Activated B cell treated with CpG ODN at 0.5 μM for 24 hours (primary cell): ENCODE results near the gene TUT1. TPM values are rescaled to one million over a fixed set of nuclear protein-coding genes. Genes with fewer than 3 reads are reported as not detected.
A peak's percentile ranks its signal among the peaks of the same experiment; 100 is the strongest.

Experiments used
- ATAC-seq: fragments of 200-7000 bp; cut with Tn5 transposase; one replicate; pipeline ENCODE4 v1.10.0; 2021; ENCODE audit warnings: low read depth, mild to moderate bottlenecking, moderate library complexity
- CTCF ChIA-PET: fragments of 350-600 bp; sonication (Branson Sonifier 250); formaldehyde crosslinking; loops from one replicate; lab custom pipeline; 2021; ENCODE audit warnings: antibody characterized with exemption; lab: Charles Lee
- POLR2A ChIA-PET: fragments of 350-600 bp; sonication (Branson Sonifier 250); formaldehyde crosslinking; loops from one replicate; lab custom pipeline; 2021; ENCODE audit warnings: antibody characterized with exemption; lab: Charles Lee
- DNase-seq: peaks from one replicate; pipeline ENCODE4 v3.0.0; 2022
- H3K27ac Mint-ChIP-seq: one replicate; pipeline ENCODE4 v1.8.0; 2020; ENCODE audit warnings: mixed read lengths
- H3K27me3 Mint-ChIP-seq: one replicate; pipeline ENCODE4 v1.8.0; 2021; ENCODE audit warnings: mixed read lengths
- H3K36me3 Mint-ChIP-seq: one replicate; pipeline ENCODE4 v1.8.0; 2021; ENCODE audit warnings: low read depth, mixed read lengths
- H3K4me1 Mint-ChIP-seq: one replicate; pipeline ENCODE4 v1.8.0; 2021; ENCODE audit warnings: mixed read lengths
- H3K4me3 Mint-ChIP-seq: one replicate; pipeline ENCODE4 v1.8.0; 2020; ENCODE audit warnings: mild to moderate bottlenecking, mixed read lengths
- H3K9me3 Mint-ChIP-seq: one replicate; pipeline ENCODE4 v1.8.0; 2020; ENCODE audit warnings: mixed read lengths
- intact Hi-C: fragments of 100-400 bp; cut with micrococcal nuclease; formaldehyde crosslinking; loops from one replicate; pipeline ENCODE4 v1.15.1; 2024
- total RNA-seq: library from RNA; stranded (reverse); gene quantifications from 2 replicates; pipeline ENCODE4 v1.2.3, GENCODE V29; 2022
- TF ChIP-seq, protein P1 (sequence below): fragments of 200-600 bp; IDR thresholded peaks from one replicate; pipeline ENCODE4 v1.8.0; 2022; ENCODE audit warnings: antibody characterized with exemption, mild to moderate bottlenecking

The TUT1 gene
- total RNA-seq, 1 donor from 2014 or later: 30.9 TPM

GRCh38 chr11:62599069-62599696 lies 7.9 kb upstream of the TUT1 start:
- intact Hi-C loops: loop anchor here (1.0 kb wide), 1 partner anchor 8 kb away; the partner anchor contains the start of gene TUT1
- H3K9me3 Mint-ChIP-seq: peaks cover 2% of the 10 kb centered on the region
- peaks cover 48% of the 10 kb centered on the region for H3K4me1 Mint-ChIP-seq
- TF ChIP-seq, protein P1, sequence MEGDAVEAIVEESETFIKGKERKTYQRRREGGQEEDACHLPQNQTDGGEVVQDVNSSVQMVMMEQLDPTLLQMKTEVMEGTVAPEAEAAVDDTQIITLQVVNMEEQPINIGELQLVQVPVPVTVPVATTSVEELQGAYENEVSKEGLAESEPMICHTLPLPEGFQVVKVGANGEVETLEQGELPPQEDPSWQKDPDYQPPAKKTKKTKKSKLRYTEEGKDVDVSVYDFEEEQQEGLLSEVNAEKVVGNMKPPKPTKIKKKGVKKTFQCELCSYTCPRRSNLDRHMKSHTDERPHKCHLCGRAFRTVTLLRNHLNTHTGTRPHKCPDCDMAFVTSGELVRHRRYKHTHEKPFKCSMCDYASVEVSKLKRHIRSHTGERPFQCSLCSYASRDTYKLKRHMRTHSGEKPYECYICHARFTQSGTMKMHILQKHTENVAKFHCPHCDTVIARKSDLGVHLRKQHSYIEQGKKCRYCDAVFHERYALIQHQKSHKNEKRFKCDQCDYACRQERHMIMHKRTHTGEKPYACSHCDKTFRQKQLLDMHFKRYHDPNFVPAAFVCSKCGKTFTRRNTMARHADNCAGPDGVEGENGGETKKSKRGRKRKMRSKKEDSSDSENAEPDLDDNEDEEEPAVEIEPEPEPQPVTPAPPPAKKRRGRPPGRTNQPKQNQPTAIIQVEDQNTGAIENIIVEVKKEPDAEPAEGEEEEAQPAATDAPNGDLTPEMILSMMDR: no peak
- CTCF ChIA-PET: interaction anchor here (0.8 kb wide), 1 partner anchor 155 kb away, joined by 3 read pairs; no protein-coding TSS in a partner anchor
- peak overlapping the region; percentile 92 for H3K4me3 Mint-ChIP-seq
- H3K27ac Mint-ChIP-seq: peak overlapping the region; percentile 97
- DNase-seq (peak; percentile 70), ATAC-seq (peak; percentile 58)
- POLR2A ChIA-PET: interaction anchor here (0.7 to 8.2 kb wide), 20 partner anchors 7 to 1216 kb away, joined by 3 to 246 read pairs (median 7); partner anchors contain the start of genes B3GAT3, C11orf98, CSKMT and EEF1G
- no peaks in the 10 kb centered on the region for H3K27me3 Mint-ChIP-seq
- H3K36me3 Mint-ChIP-seq: peaks cover 80% of the 10 kb centered on the region

DNA sequence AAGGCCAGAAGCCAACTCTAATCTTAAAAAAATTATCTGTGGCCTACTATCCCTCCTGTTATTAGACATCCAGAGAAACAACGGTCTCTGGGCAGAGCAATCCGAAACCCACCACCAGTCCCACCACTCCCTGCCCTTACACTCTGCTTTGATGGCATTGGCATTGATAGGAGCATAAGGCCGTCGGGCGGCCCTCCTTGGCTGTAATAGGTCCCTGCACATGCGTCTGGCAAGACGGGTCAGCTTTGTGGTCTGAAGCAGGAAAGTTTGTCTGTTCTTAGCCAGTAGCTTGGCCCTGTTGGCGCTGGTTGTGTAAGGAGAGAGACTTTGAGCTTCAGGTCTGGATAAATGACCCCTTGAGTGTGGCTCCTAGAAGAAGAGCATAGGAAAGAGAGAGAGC lies 3.8 kb upstream of the TUT1 start:
- ATAC-seq (no peak), DNase-seq (no peak)
- intact Hi-C loops: no loop called here
- CTCF ChIA-PET: interaction anchor here (0.6 kb wide), 1 partner anchor 210 kb away, joined by 3 read pairs; the partner anchor contains the start of gene NXF1
- Mint-ChIP-seq H3K9me3 (peaks cover 2% of the 10 kb centered on the region), H3K4me1 (peaks cover 69% of the 10 kb centered on the region), H3K27ac (no peak overlapping the region), H3K27me3 (no peaks in the 10 kb centered on the region), H3K36me3 (peaks cover 86% of the 10 kb centered on the region), H3K4me3 (no peak overlapping the region)
- TF ChIP-seq, protein P1: no peak
- POLR2A ChIA-PET: interaction anchor here (0.5 to 1.9 kb wide), 7 partner anchors 21 to 134 kb away, joined by 3 to 7 read pairs (median 4); partner anchors contain the start of genes B3GAT3, C11orf98, CSKMT and EEF1G

DNA sequence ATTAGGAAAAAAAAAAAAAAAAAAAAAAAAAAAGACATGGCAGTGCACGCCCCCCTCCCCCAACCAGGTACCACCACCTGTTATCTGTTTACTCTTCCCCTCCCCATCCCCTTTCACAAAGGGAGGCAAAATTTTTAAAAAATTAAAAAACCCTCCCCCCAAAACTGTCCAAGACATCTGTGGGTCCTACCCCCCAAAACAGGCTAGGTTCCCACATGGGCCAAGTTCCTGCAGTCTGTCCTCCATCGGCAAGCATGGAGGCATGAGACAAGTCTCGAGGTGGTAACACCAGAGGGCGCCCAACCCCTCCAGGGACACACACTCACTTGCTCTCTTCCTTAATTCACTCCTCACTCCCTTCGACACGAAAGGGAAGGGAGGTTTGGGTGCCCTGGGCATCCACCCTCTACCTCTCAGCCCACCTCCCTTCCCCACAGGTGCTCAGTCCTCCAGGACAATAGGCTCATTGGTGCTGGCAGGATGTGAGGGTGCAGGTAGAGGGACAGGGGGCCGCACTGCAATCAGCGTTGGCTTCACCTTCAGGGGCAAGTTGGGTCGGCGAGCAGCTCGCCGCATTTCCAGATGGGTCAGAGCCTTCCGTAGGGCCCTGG lies 2.2 kb upstream of the TUT1 start:
- CTCF ChIA-PET: interaction anchor here (0.9 to 3.7 kb wide), 11 partner anchors 7 to 193 kb away, joined by 3 to 23 read pairs (median 12); partner anchors contain the start of genes B3GAT3, C11orf98, CSKMT and EML3
- POLR2A ChIA-PET: interaction anchor here (0.6 to 4.5 kb wide), 14 partner anchors 9 to 287 kb away, joined by 3 to 246 read pairs (median 63); partner anchors contain the start of genes AHNAK, B3GAT3, BSCL2 and C11orf98
- DNase-seq (no peak), ATAC-seq (peak; percentile 8)
- H3K9me3 Mint-ChIP-seq: no peaks in the 10 kb centered on the region
- H3K36me3 Mint-ChIP-seq: peaks cover 76% of the 10 kb centered on the region
- H3K27ac Mint-ChIP-seq: peak overlapping the region; percentile 81
- H3K4me1 Mint-ChIP-seq: peaks cover 60% of the 10 kb centered on the region
- no peaks in the 10 kb centered on the region for H3K27me3 Mint-ChIP-seq
- TF ChIP-seq, protein P1: no peak
- intact Hi-C loops: loop anchor here (1.0 to 5.0 kb wide), 2 partner anchors 101 to 269 kb away; no protein-coding TSS in a partner anchor
- peak overlapping the region; percentile 70 for H3K4me3 Mint-ChIP-seq

GRCh38 chr11:62592989-62593421 lies 1.7 kb upstream of the TUT1 start:
- DNase-seq (no peak), ATAC-seq (no peak)
- ChIA-PET POLR2A (interaction anchor here (0.6 to 4.5 kb wide), 22 partner anchors 10 to 288 kb away, joined by 3 to 246 read pairs (median 42); partner anchors contain the start of genes AHNAK, B3GAT3, BSCL2 and C11orf98), CTCF (interaction anchor here (0.9 to 3.7 kb wide), 11 partner anchors 8 to 169 kb away, joined by 3 to 23 read pairs (median 12); partner anchors contain the start of genes B3GAT3, C11orf98, CSKMT and EML3)
- Mint-ChIP-seq H3K36me3 (peaks cover 74% of the 10 kb centered on the region), H3K27ac (peak overlapping the region; percentile 98), H3K4me3 (no peak overlapping the region), H3K27me3 (no peaks in the 10 kb centered on the region), H3K9me3 (no peaks in the 10 kb centered on the region), H3K4me1 (peaks cover 55% of the 10 kb centered on the region)
- TF ChIP-seq, protein P1: no peak
- intact Hi-C loops: loop anchor here (1.0 to 5.0 kb wide), 2 partner anchors 101 to 269 kb away; no protein-coding TSS in a partner anchor
